Glutamatergic neuron (in vitro differentiated cells): ENCODE measurements around the gene MAP1LC3B2. TPM values are rescaled to one million over a fixed set of nuclear protein-coding genes. Genes with fewer than 3 reads are reported as not detected.

ENCODE experiments used
- DNase-seq: peaks from one replicate; pipeline ENCODE4 v3.0.0; 2022
- H3K27ac Mint-ChIP-seq: one replicate; pipeline ENCODE4 v1.8.0; 2020; ENCODE audit warnings: mild to moderate bottlenecking, mixed read lengths, inconsistent platforms; ENCODE audit not compliant: unreplicated experiment
- H3K27me3 Mint-ChIP-seq: one replicate; pipeline ENCODE4 v1.8.0; 2020; ENCODE audit warnings: mild to moderate bottlenecking, moderate library complexity, mixed read lengths, inconsistent platforms; ENCODE audit not compliant: unreplicated experiment
- H3K36me3 Mint-ChIP-seq: one replicate; pipeline ENCODE4 v1.8.0; 2020; ENCODE audit warnings: mild to moderate bottlenecking, mixed read lengths, inconsistent platforms; ENCODE audit not compliant: unreplicated experiment
- H3K4me1 Mint-ChIP-seq: one replicate; pipeline ENCODE4 v1.8.0; 2020; ENCODE audit warnings: mild to moderate bottlenecking, low read depth, mixed read lengths, inconsistent platforms; ENCODE audit not compliant: unreplicated experiment
- H3K4me3 Mint-ChIP-seq: one replicate; pipeline ENCODE4 v1.8.0; 2020; ENCODE audit warnings: mild to moderate bottlenecking, mixed read lengths, inconsistent platforms; ENCODE audit not compliant: unreplicated experiment
- H3K9me3 Mint-ChIP-seq: one replicate; pipeline ENCODE4 v1.8.0; 2020; ENCODE audit warnings: mild to moderate bottlenecking, moderate library complexity, mixed read lengths, inconsistent platforms; ENCODE audit not compliant: unreplicated experiment
- total RNA-seq: library from RNA; stranded (reverse); fragmentation: NEBNext Ultra II Directional; extraction: Animal tissue kit (Norgen Biotek cat#: 25700); gene quantifications from one replicate; pipeline ENCODE4 v1.2.1, GENCODE V29; 2021; ENCODE audit not compliant: unreplicated experiment
- TF ChIP-seq, protein P1 (sequence below): fragments of 200-600 bp; sonication (generic); IDR thresholded peaks from one replicate; pipeline ENCODE4 v1.5.0; 2021; ENCODE audit not compliant: partially characterized antibody, unreplicated experiment

MAP1LC3B2 gene
- total RNA-seq, 1 donor from 2014 or later, result 4.4 TPM

DNA sequence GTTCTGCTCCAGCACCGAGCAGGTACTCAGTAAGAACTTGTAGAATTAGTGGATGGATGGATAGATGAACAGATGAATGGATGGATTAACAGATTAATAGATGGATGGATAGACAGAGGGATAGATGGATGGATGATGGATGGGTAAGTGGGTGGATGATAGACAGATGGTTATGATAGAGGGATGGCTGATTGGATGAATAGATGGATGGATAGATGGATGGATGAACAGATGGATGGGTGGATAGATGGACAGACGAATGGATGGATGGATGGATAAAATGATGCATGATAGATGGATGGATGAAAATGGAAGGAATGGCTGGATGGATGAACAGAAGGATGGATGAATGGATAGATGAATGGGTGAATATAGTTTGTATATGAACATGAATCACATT, 8.0 kb upstream of the MAP1LC3B2 start:
- Mint-ChIP-seq H3K36me3 (no peaks in the 10 kb centered on the region), H3K27me3 (no peaks in the 10 kb centered on the region), H3K4me3 (no peak overlapping the region), H3K27ac (no peak overlapping the region), H3K9me3 (peaks cover 3% of the 10 kb centered on the region), H3K4me1 (no peaks in the 10 kb centered on the region)
- TF ChIP-seq, protein P1, sequence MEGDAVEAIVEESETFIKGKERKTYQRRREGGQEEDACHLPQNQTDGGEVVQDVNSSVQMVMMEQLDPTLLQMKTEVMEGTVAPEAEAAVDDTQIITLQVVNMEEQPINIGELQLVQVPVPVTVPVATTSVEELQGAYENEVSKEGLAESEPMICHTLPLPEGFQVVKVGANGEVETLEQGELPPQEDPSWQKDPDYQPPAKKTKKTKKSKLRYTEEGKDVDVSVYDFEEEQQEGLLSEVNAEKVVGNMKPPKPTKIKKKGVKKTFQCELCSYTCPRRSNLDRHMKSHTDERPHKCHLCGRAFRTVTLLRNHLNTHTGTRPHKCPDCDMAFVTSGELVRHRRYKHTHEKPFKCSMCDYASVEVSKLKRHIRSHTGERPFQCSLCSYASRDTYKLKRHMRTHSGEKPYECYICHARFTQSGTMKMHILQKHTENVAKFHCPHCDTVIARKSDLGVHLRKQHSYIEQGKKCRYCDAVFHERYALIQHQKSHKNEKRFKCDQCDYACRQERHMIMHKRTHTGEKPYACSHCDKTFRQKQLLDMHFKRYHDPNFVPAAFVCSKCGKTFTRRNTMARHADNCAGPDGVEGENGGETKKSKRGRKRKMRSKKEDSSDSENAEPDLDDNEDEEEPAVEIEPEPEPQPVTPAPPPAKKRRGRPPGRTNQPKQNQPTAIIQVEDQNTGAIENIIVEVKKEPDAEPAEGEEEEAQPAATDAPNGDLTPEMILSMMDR, result no peak
- DNase-seq, result no peak

DNA sequence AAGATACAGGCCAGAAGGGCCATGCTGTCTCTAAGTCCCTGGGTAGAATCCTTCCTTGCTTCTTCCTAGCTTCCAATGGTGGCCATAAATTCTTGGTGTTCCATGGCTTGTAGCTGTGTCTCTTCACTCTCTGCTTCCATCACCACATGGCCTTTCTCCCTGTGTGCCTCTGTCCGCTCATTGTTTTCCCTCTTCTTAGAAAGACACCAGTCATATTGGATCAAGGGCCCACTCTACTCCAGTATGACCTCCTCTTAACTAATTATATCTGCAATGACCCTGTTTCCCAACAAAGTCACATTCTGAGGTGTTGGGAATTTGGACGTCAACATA, 7.6 kb upstream of the MAP1LC3B2 start:
- Mint-ChIP-seq H3K36me3 (no peaks in the 10 kb centered on the region), H3K27ac (no peak overlapping the region), H3K4me3 (no peak overlapping the region), H3K4me1 (no peaks in the 10 kb centered on the region), H3K9me3 (peaks cover 3% of the 10 kb centered on the region), H3K27me3 (no peaks in the 10 kb centered on the region)
- TF ChIP-seq, protein P1, result no peak
- no peak for DNase-seq

DNA sequence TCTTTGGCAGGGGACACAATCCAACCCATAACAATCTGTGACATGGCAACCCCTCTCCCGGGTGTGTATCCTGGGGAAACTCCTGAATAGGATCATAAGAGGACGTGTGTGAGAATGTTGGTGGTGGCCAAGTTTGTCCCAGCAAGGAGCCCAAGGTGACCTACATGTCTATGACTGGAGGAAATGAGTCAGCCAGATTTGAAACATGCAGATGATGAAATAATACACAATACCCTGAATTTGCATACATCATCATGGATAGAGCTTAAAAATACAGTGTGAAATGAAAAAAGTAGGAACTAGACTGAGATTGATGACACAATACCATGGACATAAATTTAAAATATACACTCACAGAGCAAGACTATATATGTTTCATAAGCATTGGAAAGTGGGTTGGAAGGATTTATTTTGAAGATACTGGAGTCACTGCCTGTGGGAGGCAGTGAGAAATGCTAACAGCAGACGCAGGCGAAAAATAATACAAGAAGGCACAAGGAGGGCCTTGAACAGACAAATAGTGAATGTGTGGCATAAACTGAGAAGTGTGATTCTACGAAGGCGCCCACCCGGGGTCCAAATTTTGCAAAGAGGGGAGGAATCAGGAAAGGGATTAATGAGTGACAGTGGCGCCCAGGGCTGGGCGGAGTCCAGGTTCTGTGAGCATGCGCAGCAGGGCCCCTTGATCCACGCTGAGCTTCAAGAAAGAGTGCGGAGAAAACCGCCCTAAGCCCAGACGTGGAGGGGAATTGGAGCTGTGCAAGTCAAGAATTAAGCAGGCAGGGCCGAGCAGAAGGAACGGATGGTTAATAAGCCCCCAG, 7.0 kb upstream of the MAP1LC3B2 start:
- Mint-ChIP-seq H3K9me3 (peaks cover 3% of the 10 kb centered on the region), H3K36me3 (no peaks in the 10 kb centered on the region), H3K4me3 (no peak overlapping the region), H3K4me1 (no peaks in the 10 kb centered on the region), H3K27ac (no peak overlapping the region), H3K27me3 (no peaks in the 10 kb centered on the region)
- no peak for DNase-seq
- TF ChIP-seq, protein P1, result no peak

DNA sequence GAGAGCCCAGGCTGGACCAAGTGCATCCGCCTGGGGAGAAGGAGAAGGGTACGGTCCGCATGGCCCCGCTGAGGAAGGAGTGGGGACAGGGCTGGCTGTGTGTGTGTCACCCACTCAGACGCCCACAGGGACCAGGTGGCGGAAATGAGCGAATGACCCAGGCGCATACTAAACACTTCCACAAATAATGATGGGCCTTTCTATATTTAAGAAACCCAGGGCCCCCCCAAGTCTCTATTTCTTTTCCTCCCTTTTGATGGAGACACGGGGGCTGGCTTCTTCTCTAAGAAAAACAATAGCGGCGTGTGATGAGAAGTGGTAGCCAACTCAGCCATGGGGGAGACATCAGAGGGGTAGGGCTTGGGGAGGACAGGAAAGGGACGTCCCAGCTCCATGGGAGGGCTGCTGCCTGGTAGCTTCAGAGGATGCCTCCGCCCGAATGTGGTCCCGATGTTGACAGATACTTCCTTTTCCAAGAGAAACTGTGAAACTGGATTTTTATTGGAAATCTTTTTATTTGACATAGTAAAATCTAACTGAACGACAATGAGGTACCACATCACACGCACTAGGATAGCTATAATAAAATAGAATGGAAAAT, 6.3 kb upstream of the MAP1LC3B2 start:
- Mint-ChIP-seq H3K36me3 (no peaks in the 10 kb centered on the region), H3K4me1 (no peaks in the 10 kb centered on the region), H3K4me3 (no peak overlapping the region), H3K27me3 (no peaks in the 10 kb centered on the region), H3K27ac (no peak overlapping the region), H3K9me3 (peaks cover 3% of the 10 kb centered on the region)
- no peak for DNase-seq
- TF ChIP-seq, protein P1, result no peak

DNA sequence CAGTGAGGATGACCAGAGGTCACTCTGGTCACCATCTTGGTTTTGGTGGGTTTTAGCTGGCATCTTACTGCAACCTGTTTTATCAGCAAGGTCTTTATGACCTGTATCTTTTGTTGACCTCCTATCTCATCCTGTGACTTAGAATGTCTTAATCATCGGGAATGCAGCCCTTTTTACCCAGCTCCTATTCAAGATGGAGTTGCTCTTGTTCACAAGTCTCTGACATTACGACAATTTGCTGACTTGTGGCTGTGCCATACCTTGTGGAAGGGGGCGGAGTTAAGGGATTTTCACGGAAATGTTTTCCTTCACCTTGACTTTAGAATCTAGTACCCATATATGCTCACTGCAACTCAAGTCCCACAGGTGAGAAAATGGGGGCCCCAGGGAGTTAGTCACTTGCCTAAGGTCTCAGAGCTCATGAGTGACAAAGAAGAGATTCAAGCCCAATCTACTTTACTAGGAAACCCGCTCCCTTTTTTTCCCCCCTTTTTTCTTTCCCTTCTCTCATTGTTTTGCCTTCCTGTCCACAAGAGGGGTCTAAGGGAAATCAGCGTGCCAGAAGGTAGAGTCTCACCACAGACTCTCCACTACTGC, 2.7 kb upstream of the MAP1LC3B2 start:
- no peak for DNase-seq
- Mint-ChIP-seq H3K27ac (no peak overlapping the region), H3K27me3 (no peaks in the 10 kb centered on the region), H3K4me1 (peaks cover 5% of the 10 kb centered on the region), H3K9me3 (peaks cover 3% of the 10 kb centered on the region), H3K4me3 (no peak overlapping the region), H3K36me3 (no peaks in the 10 kb centered on the region)
- TF ChIP-seq, protein P1, result no peak
